ENCODE measurements around the gene CBL. TPM values are rescaled to one million over a fixed set of nuclear protein-coding genes. Genes with fewer than 3 reads are reported as not detected.
A peak's percentile ranks its signal among the peaks of the same experiment; 100 is the strongest.

CBL gene
- total RNA-seq, 1 donor, result 9.0 TPM

DNA sequence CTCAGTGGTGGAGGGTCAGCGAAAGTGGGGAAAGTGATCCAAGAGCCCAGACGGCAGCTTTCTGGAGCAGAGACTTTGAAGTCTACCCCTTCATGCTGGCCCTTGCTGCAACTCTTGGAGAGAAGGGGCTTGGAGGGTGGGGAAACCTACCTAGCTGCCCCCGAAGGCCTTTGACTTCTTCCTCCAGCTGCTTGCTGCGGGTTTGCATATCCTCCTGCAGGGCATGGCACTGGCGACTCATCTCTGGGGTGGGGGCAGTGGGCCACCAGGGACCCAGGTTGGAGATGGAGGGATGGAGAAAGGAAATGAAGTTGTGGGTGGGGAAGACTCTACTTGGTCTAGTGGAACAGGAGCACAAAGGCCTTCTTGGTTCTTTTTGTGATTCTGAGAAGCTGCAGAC, 13.1 kb upstream of the CBL start:
- no peaks in the 10 kb centered on the region for H3K27me3 ChIP-seq (ENCODE audit: insufficient read depth, low read length)
- TF ChIP-seq, protein P1, sequence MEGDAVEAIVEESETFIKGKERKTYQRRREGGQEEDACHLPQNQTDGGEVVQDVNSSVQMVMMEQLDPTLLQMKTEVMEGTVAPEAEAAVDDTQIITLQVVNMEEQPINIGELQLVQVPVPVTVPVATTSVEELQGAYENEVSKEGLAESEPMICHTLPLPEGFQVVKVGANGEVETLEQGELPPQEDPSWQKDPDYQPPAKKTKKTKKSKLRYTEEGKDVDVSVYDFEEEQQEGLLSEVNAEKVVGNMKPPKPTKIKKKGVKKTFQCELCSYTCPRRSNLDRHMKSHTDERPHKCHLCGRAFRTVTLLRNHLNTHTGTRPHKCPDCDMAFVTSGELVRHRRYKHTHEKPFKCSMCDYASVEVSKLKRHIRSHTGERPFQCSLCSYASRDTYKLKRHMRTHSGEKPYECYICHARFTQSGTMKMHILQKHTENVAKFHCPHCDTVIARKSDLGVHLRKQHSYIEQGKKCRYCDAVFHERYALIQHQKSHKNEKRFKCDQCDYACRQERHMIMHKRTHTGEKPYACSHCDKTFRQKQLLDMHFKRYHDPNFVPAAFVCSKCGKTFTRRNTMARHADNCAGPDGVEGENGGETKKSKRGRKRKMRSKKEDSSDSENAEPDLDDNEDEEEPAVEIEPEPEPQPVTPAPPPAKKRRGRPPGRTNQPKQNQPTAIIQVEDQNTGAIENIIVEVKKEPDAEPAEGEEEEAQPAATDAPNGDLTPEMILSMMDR (IDR thresholded peaks at IDR 0.05; ENCODE audit: extremely low read depth, low read depth, low read length), result no peak
- H3K4me1 ChIP-seq (ENCODE audit: insufficient read depth, low read length), result no peaks in the 10 kb centered on the region
- DNase-seq (ENCODE audit: insufficient read length, low spot score, missing footprints), result no peak
- H3K36me3 ChIP-seq (ENCODE audit: insufficient read depth, low read length), result no peaks in the 10 kb centered on the region
- H3K79me2 ChIP-seq (ENCODE audit: insufficient read depth, low read length), result no peaks in the 10 kb centered on the region
- no peak overlapping the region for H2AFZ ChIP-seq (ENCODE audit: low read length)
- no peak overlapping the region for H3K27ac ChIP-seq (ENCODE audit: low read depth, low read length)
- H4K20me1 ChIP-seq (ENCODE audit: insufficient read depth, low read length), result no peaks in the 10 kb centered on the region
- H3K4me3 ChIP-seq (ENCODE audit: insufficient read depth, low read length), result no peak overlapping the region
- no peak overlapping the region for H3K4me2 ChIP-seq (ENCODE audit: insufficient read depth, low read length)
- no peaks in the 10 kb centered on the region for H3K9me3 ChIP-seq (ENCODE audit: low read depth, low read length)

DNA sequence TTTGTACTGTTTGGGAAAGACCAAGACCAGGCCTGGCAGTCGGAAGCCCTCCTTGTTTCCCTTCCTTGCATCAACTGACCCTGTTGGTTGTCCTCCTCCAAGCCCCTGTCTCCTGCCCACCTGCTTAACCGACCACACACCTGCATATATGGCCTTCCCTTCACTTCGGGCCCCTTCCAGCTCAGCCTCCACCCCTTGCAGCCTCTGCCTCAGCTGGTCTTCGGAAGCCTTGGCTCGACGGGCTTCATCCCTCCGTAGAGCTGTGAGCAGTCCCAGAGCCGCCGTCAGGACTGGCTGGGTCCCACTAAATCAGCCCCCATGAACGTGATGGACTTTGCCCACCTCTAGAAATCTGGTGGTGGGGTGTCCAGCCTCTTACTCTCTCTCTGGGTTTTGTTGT, 12.5 kb upstream of the CBL start:
- H2AFZ ChIP-seq (ENCODE audit: low read length), result no peak overlapping the region
- TF ChIP-seq, protein P1 (IDR thresholded peaks at IDR 0.05; ENCODE audit: extremely low read depth, low read depth, low read length), result no peak
- H3K27me3 ChIP-seq (ENCODE audit: insufficient read depth, low read length), result no peaks in the 10 kb centered on the region
- no peak overlapping the region for H3K4me2 ChIP-seq (ENCODE audit: insufficient read depth, low read length)
- no peaks in the 10 kb centered on the region for H4K20me1 ChIP-seq (ENCODE audit: insufficient read depth, low read length)
- no peaks in the 10 kb centered on the region for H3K79me2 ChIP-seq (ENCODE audit: insufficient read depth, low read length)
- no peak overlapping the region for H3K27ac ChIP-seq (ENCODE audit: low read depth, low read length)
- no peaks in the 10 kb centered on the region for H3K9me3 ChIP-seq (ENCODE audit: low read depth, low read length)
- H3K4me1 ChIP-seq (ENCODE audit: insufficient read depth, low read length), result no peaks in the 10 kb centered on the region
- no peak for DNase-seq (ENCODE audit: insufficient read length, low spot score, missing footprints)
- H3K36me3 ChIP-seq (ENCODE audit: insufficient read depth, low read length), result no peaks in the 10 kb centered on the region
- no peak overlapping the region for H3K4me3 ChIP-seq (ENCODE audit: insufficient read depth, low read length)

DNA sequence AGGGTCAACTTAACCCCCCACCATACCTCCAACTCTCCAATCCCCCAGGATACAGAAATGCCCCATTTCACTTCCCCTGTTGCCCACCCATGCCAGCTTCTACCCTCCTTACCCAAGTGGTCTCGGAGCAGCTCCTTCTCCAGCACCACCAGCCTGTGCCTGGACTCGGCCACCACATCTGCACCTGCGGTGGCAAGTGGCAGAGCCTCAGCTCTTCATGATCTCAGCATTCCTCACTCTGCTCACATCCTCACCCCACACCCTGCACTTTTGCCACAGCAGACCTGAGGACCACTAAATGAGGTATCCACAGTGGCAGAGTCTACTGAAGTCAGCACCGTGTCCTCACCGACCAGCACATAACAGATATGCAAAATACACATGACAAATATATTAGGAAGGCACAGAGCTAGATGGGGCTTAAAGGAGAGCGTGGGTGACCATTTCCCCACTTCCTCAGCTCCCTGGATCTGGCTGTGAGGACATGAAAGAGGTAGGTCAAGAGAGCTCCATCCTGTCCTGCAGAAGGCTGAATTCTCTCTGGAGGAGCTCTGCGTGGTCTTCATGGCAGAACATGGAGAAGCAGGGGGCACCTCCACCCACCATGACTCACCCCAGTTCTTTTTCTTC, 11.2 kb upstream of the CBL start:
- Histone ChIP-seq H4K20me1 (ENCODE audit: insufficient read depth, low read length) (no peaks in the 10 kb centered on the region), H2AFZ (ENCODE audit: low read length) (no peak overlapping the region), H3K4me3 (ENCODE audit: insufficient read depth, low read length) (no peak overlapping the region), H3K4me1 (ENCODE audit: insufficient read depth, low read length) (no peaks in the 10 kb centered on the region), H3K9me3 (ENCODE audit: low read depth, low read length) (no peaks in the 10 kb centered on the region), H3K27me3 (ENCODE audit: insufficient read depth, low read length) (no peaks in the 10 kb centered on the region), H3K27ac (ENCODE audit: low read depth, low read length) (no peak overlapping the region), H3K36me3 (ENCODE audit: insufficient read depth, low read length) (no peaks in the 10 kb centered on the region), H3K4me2 (ENCODE audit: insufficient read depth, low read length) (no peak overlapping the region), H3K79me2 (ENCODE audit: insufficient read depth, low read length) (no peaks in the 10 kb centered on the region)
- TF ChIP-seq, protein P1 (IDR thresholded peaks at IDR 0.05; ENCODE audit: extremely low read depth, low read depth, low read length), result no peak
- peak; percentile 35 for DNase-seq (ENCODE audit: insufficient read length, low spot score, missing footprints)

DNA sequence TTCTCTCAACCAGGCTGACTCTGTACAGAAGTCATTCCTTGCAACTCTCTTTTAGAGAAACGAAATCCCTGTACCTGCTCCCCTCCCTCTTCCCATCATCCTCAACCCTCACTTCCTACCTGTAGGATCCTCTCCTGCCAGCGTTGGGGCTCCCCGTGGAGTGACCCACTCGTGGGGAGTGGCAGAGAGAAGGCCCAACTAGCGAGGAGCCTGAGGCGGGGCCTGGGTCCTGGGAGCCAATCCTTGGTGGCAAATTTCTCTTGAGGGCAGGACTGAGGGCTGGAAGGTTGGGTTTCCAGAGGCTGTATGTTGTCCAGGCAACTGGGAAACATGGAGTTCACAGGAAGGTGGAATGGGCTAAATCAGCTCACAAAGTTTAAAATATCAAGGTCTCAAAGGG, 10.5 kb upstream of the CBL start:
- Histone ChIP-seq H4K20me1 (ENCODE audit: insufficient read depth, low read length) (no peaks in the 10 kb centered on the region), H2AFZ (ENCODE audit: low read length) (peak overlapping the region; percentile 61), H3K79me2 (ENCODE audit: insufficient read depth, low read length) (no peaks in the 10 kb centered on the region), H3K36me3 (ENCODE audit: insufficient read depth, low read length) (no peaks in the 10 kb centered on the region), H3K4me3 (ENCODE audit: insufficient read depth, low read length) (peak overlapping the region; percentile 36), H3K4me2 (ENCODE audit: insufficient read depth, low read length) (peak overlapping the region; percentile 55), H3K27ac (ENCODE audit: low read depth, low read length) (no peak overlapping the region), H3K9me3 (ENCODE audit: low read depth, low read length) (no peaks in the 10 kb centered on the region), H3K4me1 (ENCODE audit: insufficient read depth, low read length) (no peaks in the 10 kb centered on the region), H3K27me3 (ENCODE audit: insufficient read depth, low read length) (no peaks in the 10 kb centered on the region)
- peak; percentile 97 for DNase-seq (ENCODE audit: insufficient read length, low spot score, missing footprints)
- TF ChIP-seq, protein P1 (IDR thresholded peaks at IDR 0.05; ENCODE audit: extremely low read depth, low read depth, low read length), result no peak

Data from osteoblast (primary cell).